K562 (cell line): Measurements from ENCODE around the gene CAPN10. TPM values are rescaled to one million over a fixed set of nuclear protein-coding genes. Genes with fewer than 3 reads are reported as not detected.
A peak's percentile ranks its signal among the peaks of the same experiment; 100 is the strongest.

Experiments used
- ATAC-seq: fragments of 200-7000 bp; cut with Tn5 transposase; 3 replicates; pipeline ENCODE4 v1.9.1; 2020; ENCODE audit warnings: moderate library complexity
- BruUV-seq: library from RNA; stranded (reverse); fragments of 400-500 nt; replicated peaks from 2 replicates; lab custom pipeline; 2021; lab: Mats Ljungman, UMichigan
- CTCF ChIA-PET: fragments of 300-600 bp; formaldehyde crosslinking; extraction: SDS; loops from one replicate; lab custom pipeline; 2021; ENCODE audit warnings: low intra/inter-chr PET ratio; lab: Yijun Ruan, JAX
- POLR2A ChIA-PET: fragments of 300-600, 350-650 bp; sonication (Branson Sonifier 250); formaldehyde crosslinking; extraction: SDS; loops from one replicate; lab custom pipeline; 2021; ENCODE audit warnings: antibody characterized with exemption, inconsistent platforms; lab: Yijun Ruan, JAX
- DNase-seq, 4 experiments: peaks; one replicate each; pipeline versions ENCODE4 v3.0.0 to v3.0.0-alpha.2; 2011 to 2018; ENCODE audit warnings: low spot score in 3 of 4, mixed read lengths in 3 of 4; ENCODE audit errors: extremely low read depth in 1 of 4
- FAIRE-seq: peaks from 2 replicates; lab custom pipeline; 2011; peaks lifted over from hg19 to GRCh38; lab: Jason Lieb, UNC
- H2AFZ ChIP-seq: 2 replicates; pipeline ENCODE4 v1.6.0; 2011; ENCODE audit warnings: low read depth, low read length, control low read depth, inconsistent platforms
- H3K27ac ChIP-seq: fragments of 200-600 bp; 3 replicates; pipeline ENCODE4 v1.8.0; 2011; ENCODE audit warnings: low read depth, mild to moderate bottlenecking, control low read depth, inconsistent platforms, low read length, moderate library complexity, mixed read lengths; ENCODE audit errors: extremely low read depth
- H3K27me3 ChIP-seq, 2 experiments: fragments of 300-600 bp in 1 of 2; 2 replicates in 1 of 2; 3 replicates in 1 of 2; pipeline versions ENCODE4 v1.6.0 to v1.8.0; 2011; ENCODE audit warnings: inconsistent platforms in 2 of 2, low read length in 2 of 2, mild to moderate bottlenecking in 1 of 2, mixed read lengths in 1 of 2, moderate library complexity in 1 of 2; ENCODE audit not compliant: control insufficient read depth in 2 of 2, insufficient read depth in 2 of 2
- H3K36me3 ChIP-seq: fragments of 300-600 bp; 3 replicates; pipeline ENCODE4 v1.8.0; 2011; ENCODE audit warnings: mild to moderate bottlenecking, low read length, inconsistent platforms; ENCODE audit not compliant: control insufficient read depth, insufficient read depth
- H3K4me1 ChIP-seq, 2 experiments: fragments of 200-600 bp in 1 of 2; replicated peaks in 1 of 2; 2 replicates in 1 of 2; 3 replicates in 1 of 2; pipeline versions ENCODE4 v1.5.1 to v1.8.0; 2011; ENCODE audit warnings: inconsistent platforms in 2 of 2, low read length in 2 of 2, mild to moderate bottlenecking in 1 of 2, mixed read lengths in 1 of 2, moderate library complexity in 1 of 2; ENCODE audit not compliant: control insufficient read depth in 2 of 2, insufficient read depth in 2 of 2
- H3K4me2 ChIP-seq: 2 replicates; pipeline ENCODE4 v1.6.1; 2011; ENCODE audit warnings: low read length, control low read depth, inconsistent platforms, mixed read lengths; ENCODE audit not compliant: insufficient read depth
- H3K4me3 ChIP-seq: fragments of 200-600 bp; sonication (generic), shearing (Covaris generic); 2 replicates; pipeline ENCODE4 v1.5.1; 2016; ENCODE audit warnings: control low read depth, inconsistent platforms
- H3K79me2 ChIP-seq: fragments of 200-600 bp; 3 replicates; pipeline ENCODE4 v1.8.0; 2011; ENCODE audit warnings: low read length, inconsistent platforms; ENCODE audit not compliant: control insufficient read depth, insufficient read depth
- H3K9ac ChIP-seq, 2 experiments: 2 replicates each; pipeline versions ENCODE4 v1.6.0 to v1.6.1; 2011; ENCODE audit warnings: low read depth in 2 of 2, low read length in 2 of 2, control low read depth in 1 of 2, inconsistent platforms in 1 of 2, mild to moderate bottlenecking in 1 of 2, mixed read lengths in 1 of 2; ENCODE audit not compliant: insufficient read depth in 1 of 2
- H3K9me1 ChIP-seq: one replicate; pipeline ENCODE4 v1.6.0; 2011; ENCODE audit warnings: inconsistent platforms, mild to moderate bottlenecking, low read length, moderate library complexity; ENCODE audit not compliant: control insufficient read depth, insufficient read depth
- H3K9me3 ChIP-seq: replicated peaks from 2 replicates; pipeline ENCODE4 v1.5.1; 2011; ENCODE audit warnings: low read depth, low read length, inconsistent platforms; ENCODE audit not compliant: control insufficient read depth, insufficient read depth
- H4K20me1 ChIP-seq: replicated peaks from 2 replicates; pipeline ENCODE4 v1.6.1; 2011; ENCODE audit warnings: low read length, inconsistent platforms, mixed read lengths; ENCODE audit not compliant: control insufficient read depth, insufficient read depth
- PHB2 ChIP-seq: fragments of 450-650 bp; IDR thresholded peaks from 2 replicates; pipeline ENCODE4 v1.6.1; 2017; ENCODE audit warnings: low read depth
- RBFOX2 ChIP-seq: fragments of 200-400 bp; formaldehyde crosslinking; IDR thresholded peaks from 2 replicates; pipeline ENCODE4 v1.6.1; 2017; ENCODE audit warnings: low read depth, mild to moderate bottlenecking, low read length, moderate library complexity
- RUNX1 ChIP-seq: sonication (generic); IDR thresholded peaks from 2 replicates; pipeline ENCODE4 v1.6.1; 2016; ENCODE audit warnings: antibody characterized with exemption, low read depth
- ZNF436 ChIP-seq: fragments of 250-450, 450-650 bp; sonication (Bioruptor Pico); formaldehyde crosslinking; IDR thresholded peaks from 2 replicates; pipeline ENCODE4 v1.7.0; 2020; ENCODE audit warnings: mild to moderate bottlenecking
- WGBS: fragments of 100-300 bp; shearing (Covaris generic); methylation state at CpG from one replicate; pipeline ENCODE4 v1.1.6; 2016; ENCODE audit warnings: low coverage, mixed read lengths; ENCODE audit not compliant: insufficient coverage; ENCODE audit errors: missing lambda C conversion rate; 5-methylcytosine and 5-hydroxymethylcytosine counted together
- in situ Hi-C: fragments of 300-500 bp; cut with MboI; formaldehyde crosslinking; loops from 4 replicates; pipeline ENCODE4 v1.15.0; 2018; ENCODE audit warnings: inconsistent platforms, mixed read lengths
- intact Hi-C: fragments of 100-400 bp; cut with micrococcal nuclease; formaldehyde crosslinking; loops from 2 replicates; pipeline ENCODE4 v1.14.2; 2022
- polyA plus RNA-seq, 8 experiments: library from polyadenylated mRNA; depleted of rRNA in 4 of 8; stranded (reverse) in 5 of 8; unstranded in 3 of 8; fragments of >200 nt; fragmentation: Nextera tagmentation in 2 of 8; fragmentation: Illumina TruSeq in 1 of 8; extraction: Ambion mirVana in 2 of 8; extraction: Trizol in 1 of 8; gene quantifications; 2 replicates each; pipeline versions ENCODE4 v1.2.1 to v1.2.3, GENCODE V29; 2011 to 2014; ENCODE audit warnings: inconsistent platforms in 1 of 8, missing spikeins in 1 of 8
- total RNA-seq, 7 experiments: library from RNA; depleted of rRNA in 6 of 7; stranded (reverse); fragments of >200 nt in 6 of 7; fragmentation: Illumina TruSeq in 2 of 7; extraction: Trizol in 2 of 7; gene quantifications; 2 replicates each; pipeline versions ENCODE4 v1.2.1 to v1.2.3, GENCODE V29; 2011 to 2021; ENCODE audit warnings: low replicate concordance in 1 of 7
- TF ChIP-seq, protein P1 (sequence below): sonication (generic); formaldehyde crosslinking; IDR thresholded peaks from 2 replicates; pipeline ENCODE4 v1.9.0; 2022; ENCODE audit warnings: mild to moderate bottlenecking, missing genetic modification reagents
- TF ChIP-seq, protein P2 (sequence below): sonication (generic); formaldehyde crosslinking; IDR thresholded peaks from 2 replicates; pipeline ENCODE4 v1.8.0; 2022; ENCODE audit warnings: mild to moderate bottlenecking, missing genetic modification reagents

Gene CAPN10
- total and polyA plus RNA-seq, 9 of the 15 experiments (the other 6 are each of a cell fraction or from before 2014, with no cell fraction given), result 0.08 to 26.1 (median 8.4) TPM

DNA sequence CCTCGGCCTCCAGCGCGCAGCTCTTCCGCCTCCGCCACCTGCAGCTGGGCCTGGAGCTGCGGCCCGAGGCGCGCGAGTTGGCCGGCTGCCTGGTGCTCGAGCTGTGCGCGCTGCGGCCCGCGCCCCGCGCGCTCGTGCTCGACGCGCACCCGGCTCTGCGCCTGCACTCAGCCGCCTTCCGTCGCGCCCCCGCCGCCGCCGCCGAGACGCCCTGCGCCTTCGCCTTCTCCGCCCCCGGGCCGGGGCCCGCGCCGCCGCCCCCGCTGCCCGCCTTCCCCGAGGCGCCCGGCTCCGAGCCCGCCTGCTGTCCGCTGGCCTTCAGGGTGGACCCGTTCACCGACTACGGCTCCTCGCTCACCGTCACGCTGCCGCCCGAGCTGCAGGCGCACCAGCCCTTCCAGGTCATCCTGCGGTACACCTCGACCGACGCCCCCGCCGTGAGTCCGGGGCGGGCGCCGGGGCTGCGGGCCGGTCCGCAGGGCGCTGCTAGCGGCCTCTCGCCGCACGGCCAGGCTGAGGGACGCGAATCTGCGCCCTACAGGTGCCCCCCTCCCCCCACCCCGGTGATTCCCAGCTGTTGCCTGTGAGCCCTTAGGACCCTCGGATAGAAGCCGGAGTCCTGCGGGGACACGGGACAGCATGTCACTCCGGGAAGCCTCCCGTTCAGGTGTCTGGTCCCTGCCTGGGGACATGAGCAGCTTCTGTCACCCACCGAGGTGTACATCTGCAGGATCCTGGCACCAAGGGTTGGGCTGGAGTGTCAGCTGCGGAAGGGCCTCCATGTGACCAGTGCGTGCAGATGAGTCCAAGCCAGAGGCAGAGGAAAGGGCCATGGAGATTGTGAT, 17.6 kb upstream of the CAPN10 start (continued):
- TF ChIP-seq, protein P1, sequence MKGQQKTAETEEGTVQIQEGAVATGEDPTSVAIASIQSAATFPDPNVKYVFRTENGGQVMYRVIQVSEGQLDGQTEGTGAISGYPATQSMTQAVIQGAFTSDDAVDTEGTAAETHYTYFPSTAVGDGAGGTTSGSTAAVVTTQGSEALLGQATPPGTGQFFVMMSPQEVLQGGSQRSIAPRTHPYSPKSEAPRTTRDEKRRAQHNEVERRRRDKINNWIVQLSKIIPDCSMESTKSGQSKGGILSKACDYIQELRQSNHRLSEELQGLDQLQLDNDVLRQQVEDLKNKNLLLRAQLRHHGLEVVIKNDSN (CRISPR knock-in tag), result peak; percentile 67
- TF ChIP-seq PHB2 (no peak), RUNX1 (no peak)

DNA sequence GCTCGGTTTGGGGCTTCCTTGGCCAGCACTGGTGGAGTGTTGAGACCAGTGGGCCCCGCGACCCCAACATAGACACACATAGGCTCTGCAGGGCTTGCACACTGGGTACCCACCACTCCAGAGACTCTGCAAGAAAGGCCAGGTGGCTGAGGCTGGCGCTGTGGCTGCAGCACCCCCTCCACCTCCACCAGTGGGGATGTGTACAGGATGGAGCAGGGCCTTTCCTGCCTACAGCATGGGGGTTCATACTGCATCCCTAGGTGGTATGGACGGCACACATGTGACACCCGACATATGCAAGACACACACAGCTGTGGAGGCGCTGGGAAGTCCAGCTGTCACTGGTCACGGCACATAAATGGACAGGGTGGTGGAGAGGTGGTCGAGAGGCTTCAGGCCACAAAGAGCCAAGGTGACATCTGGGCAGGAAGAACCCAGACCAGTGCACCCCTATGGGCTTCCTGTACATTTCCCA, 17.0 kb upstream of the CAPN10 start:
- TSS peak; percentile 33 for BruUV-seq
- peak overlapping the region; percentile 77 for H3K4me2 ChIP-seq
- no peaks in the 10 kb centered on the region for H3K9me1 ChIP-seq
- H3K9ac ChIP-seq, result peak overlapping the region; percentile 42 to 89; a peak in 3 of 4 replicates
- peaks cover 52% of the 10 kb centered on the region for H3K79me2 ChIP-seq
- H3K4me3 ChIP-seq, result peak overlapping the region; percentile 58
- no peak for FAIRE-seq
- ChIA-PET CTCF (no interaction called here), POLR2A (interaction anchor here (1.4 kb wide), 1 partner anchor 11 kb away, joined by 5 read pairs; no protein-coding TSS in a partner anchor)
- intact Hi-C loops, result loop anchor here (10.0 kb wide), 1 partner anchor 55 kb away; no protein-coding TSS in a partner anchor
- TF ChIP-seq, protein P2, sequence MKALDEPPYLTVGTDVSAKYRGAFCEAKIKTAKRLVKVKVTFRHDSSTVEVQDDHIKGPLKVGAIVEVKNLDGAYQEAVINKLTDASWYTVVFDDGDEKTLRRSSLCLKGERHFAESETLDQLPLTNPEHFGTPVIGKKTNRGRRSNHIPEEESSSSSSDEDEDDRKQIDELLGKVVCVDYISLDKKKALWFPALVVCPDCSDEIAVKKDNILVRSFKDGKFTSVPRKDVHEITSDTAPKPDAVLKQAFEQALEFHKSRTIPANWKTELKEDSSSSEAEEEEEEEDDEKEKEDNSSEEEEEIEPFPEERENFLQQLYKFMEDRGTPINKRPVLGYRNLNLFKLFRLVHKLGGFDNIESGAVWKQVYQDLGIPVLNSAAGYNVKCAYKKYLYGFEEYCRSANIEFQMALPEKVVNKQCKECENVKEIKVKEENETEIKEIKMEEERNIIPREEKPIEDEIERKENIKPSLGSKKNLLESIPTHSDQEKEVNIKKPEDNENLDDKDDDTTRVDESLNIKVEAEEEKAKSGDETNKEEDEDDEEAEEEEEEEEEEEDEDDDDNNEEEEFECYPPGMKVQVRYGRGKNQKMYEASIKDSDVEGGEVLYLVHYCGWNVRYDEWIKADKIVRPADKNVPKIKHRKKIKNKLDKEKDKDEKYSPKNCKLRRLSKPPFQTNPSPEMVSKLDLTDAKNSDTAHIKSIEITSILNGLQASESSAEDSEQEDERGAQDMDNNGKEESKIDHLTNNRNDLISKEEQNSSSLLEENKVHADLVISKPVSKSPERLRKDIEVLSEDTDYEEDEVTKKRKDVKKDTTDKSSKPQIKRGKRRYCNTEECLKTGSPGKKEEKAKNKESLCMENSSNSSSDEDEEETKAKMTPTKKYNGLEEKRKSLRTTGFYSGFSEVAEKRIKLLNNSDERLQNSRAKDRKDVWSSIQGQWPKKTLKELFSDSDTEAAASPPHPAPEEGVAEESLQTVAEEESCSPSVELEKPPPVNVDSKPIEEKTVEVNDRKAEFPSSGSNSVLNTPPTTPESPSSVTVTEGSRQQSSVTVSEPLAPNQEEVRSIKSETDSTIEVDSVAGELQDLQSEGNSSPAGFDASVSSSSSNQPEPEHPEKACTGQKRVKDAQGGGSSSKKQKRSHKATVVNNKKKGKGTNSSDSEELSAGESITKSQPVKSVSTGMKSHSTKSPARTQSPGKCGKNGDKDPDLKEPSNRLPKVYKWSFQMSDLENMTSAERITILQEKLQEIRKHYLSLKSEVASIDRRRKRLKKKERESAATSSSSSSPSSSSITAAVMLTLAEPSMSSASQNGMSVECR, result 0 out of 2 replicates have a peak, but pooled peaks have one; percentile 21
- no peak for TF ChIP-seq ZNF436 (CRISPR knock-in tag)
- peak; percentile 22; the same call in 1 of the 2 replicates for TF ChIP-seq RBFOX2
- in situ Hi-C loops, result no loop called here
- peaks cover 18 to 77% of the 10 kb centered on the region in 2 experiments for H3K4me1 ChIP-seq
- no peaks in the 10 kb centered on the region for H3K9me3 ChIP-seq
- ATAC-seq, result no peak
- no peaks in the 10 kb centered on the region for H3K27me3 ChIP-seq
- H4K20me1 ChIP-seq, result no peaks in the 10 kb centered on the region
- 41% methylated on average over 9 of the region's 9 CpGs for WGBS
- H2AFZ ChIP-seq, result no peak overlapping the region
- peaks cover 8% of the 10 kb centered on the region; the same call in 2 of the 3 replicates for H3K36me3 ChIP-seq
- H3K27ac ChIP-seq, result no peak overlapping the region; the same call in 2 of the 3 replicates
- no peak for DNase-seq
